Suprapubic skin (tissue), 4 donors: Measurements from ENCODE around the gene FOXC1. TPM values are rescaled to one million over a fixed set of nuclear protein-coding genes. Genes with fewer than 3 reads are reported as not detected.

ENCODE experiments used
- DNase-seq, 2 donors: peaks; one replicate each; pipeline ENCODE4 v3.0.0-alpha.2; 2019; ENCODE audit warnings: low spot score in 2 of 2
- H3K27ac ChIP-seq: fragments of 200-600 bp; sonication (generic); one replicate; pipeline ENCODE4 v1.5.1; 2019
- H3K27me3 ChIP-seq: fragments of 200-600 bp; sonication (generic); one replicate; pipeline ENCODE4 v1.5.1; 2019
- H3K36me3 ChIP-seq: fragments of 200-600 bp; sonication (generic); one replicate; pipeline ENCODE4 v1.5.1; 2019
- H3K4me1 ChIP-seq: fragments of 200-600 bp; sonication (generic); one replicate; pipeline ENCODE4 v1.5.1; 2019
- H3K4me3 ChIP-seq: fragments of 200-600 bp; sonication (generic); one replicate; pipeline ENCODE4 v1.5.1; 2019; ENCODE audit warnings: mild to moderate bottlenecking
- H3K9me3 ChIP-seq: fragments of 200-600 bp; sonication (generic); one replicate; pipeline ENCODE4 v1.5.1; 2019
- CTCF ChIP-seq, 2 donors: fragments of 200-600 bp in 1 of 2; fragments of 450-650 bp in 1 of 2; sonication (generic) in 1 of 2; IDR thresholded peaks; one replicate each; pipeline ENCODE4 v1.5.1; 2016 to 2019; ENCODE audit warnings: antibody characterized with exemption in 2 of 2, mild to moderate bottlenecking in 1 of 2, moderate library complexity in 1 of 2
- EP300 ChIP-seq: sonication (generic); formaldehyde crosslinking; IDR thresholded peaks from one replicate; pipeline ENCODE4 v1.6.1; 2017; ENCODE audit warnings: antibody characterized with exemption
- POLR2A ChIP-seq, 2 donors: fragments of 450-650 bp; IDR thresholded peaks; one replicate each; pipeline ENCODE4 v1.6.1; 2017; ENCODE audit warnings: antibody characterized with exemption in 2 of 2, mild to moderate bottlenecking in 2 of 2, moderate library complexity in 2 of 2
- POLR2AphosphoS5 ChIP-seq, 3 donors: sonication (generic); formaldehyde crosslinking; IDR thresholded peaks; one replicate each; pipeline ENCODE4 v1.6.1; 2017; ENCODE audit warnings: antibody characterized with exemption in 3 of 3
- WGBS: methylation state at CpG from one replicate; pipeline ENCODE4 v1.1.5; 2018; 5-methylcytosine and 5-hydroxymethylcytosine counted together
- total RNA-seq, 4 donors: library from RNA; depleted of rRNA; stranded (reverse); fragments of >200 nt; gene quantifications; one replicate each; pipeline ENCODE4 v1.1.0, GENCODE V29; 2016

Gene FOXC1
- total RNA-seq, 4 donors from 2014 or later, result 14.5 to 35.8 (median 21.4) TPM

GRCh38 chr6:1611322-1611571, 1.5 kb downstream of the FOXC1 start:
- no peaks in the 10 kb centered on the region for H3K36me3 ChIP-seq

GRCh38 chr6:1611572-1612298, 2.0 kb downstream of the FOXC1 start:
- no peak for DNase-seq
- 3% methylated on average over 31 of the region's 71 CpGs for WGBS
- TF ChIP-seq POLR2AphosphoS5 (IDR thresholded peaks at IDR 0.05) (peak in 1 of 3 donors; percentile 5), CTCF (IDR thresholded peaks at IDR 0.05) (no peak), EP300 (no peak)
- peak overlapping the region; percentile 62 for H3K27ac ChIP-seq
- peak overlapping the region; percentile 71 for H3K4me3 ChIP-seq
- H3K4me1 ChIP-seq, result peaks cover 64% of the 10 kb centered on the region
- H3K36me3 ChIP-seq, result no peaks in the 10 kb centered on the region
- H3K9me3 ChIP-seq, result no peaks in the 10 kb centered on the region
- peaks cover 81% of the 10 kb centered on the region for H3K27me3 ChIP-seq

More at GRCh38 chr6:1611322-1611571, 1.5 kb downstream of the FOXC1 start:
- H3K4me3 ChIP-seq, result peak overlapping the region; percentile 71
- H3K4me1 ChIP-seq, result peaks cover 64% of the 10 kb centered on the region
- no peaks in the 10 kb centered on the region for H3K9me3 ChIP-seq
- H3K27me3 ChIP-seq, result peaks cover 86% of the 10 kb centered on the region
- TF ChIP-seq EP300, result no peak
- no peak for TF ChIP-seq POLR2A (IDR thresholded peaks at IDR 0.05)
- no peak for TF ChIP-seq POLR2AphosphoS5 (IDR thresholded peaks at IDR 0.05)
- no peak for TF ChIP-seq CTCF (IDR thresholded peaks at IDR 0.05)
- 0% methylated on average over 1 of the region's 38 CpGs for WGBS
- no peak for DNase-seq
- peak overlapping the region; percentile 92 for H3K27ac ChIP-seq

GRCh38 chr6:1612299-1612973, 2.7 kb downstream of the FOXC1 start:
- H3K4me3 ChIP-seq, result peak overlapping the region; percentile 71
- H3K4me1 ChIP-seq, result peaks cover 58% of the 10 kb centered on the region
- TF ChIP-seq EP300 (no peak), POLR2AphosphoS5 (IDR thresholded peaks at IDR 0.05) (no peak), POLR2A (IDR thresholded peaks at IDR 0.05) (no peak), CTCF (IDR thresholded peaks at IDR 0.05) (no peak)
- H3K27ac ChIP-seq, result peak overlapping the region; percentile 62
- H3K27me3 ChIP-seq, result peaks cover 78% of the 10 kb centered on the region
- 40% methylated on average over 10 of the region's 10 CpGs for WGBS
- no peak for DNase-seq
- H3K9me3 ChIP-seq, result no peaks in the 10 kb centered on the region
- H3K36me3 ChIP-seq, result no peaks in the 10 kb centered on the region

- 56% methylated on average over 7 of the region's 7 CpGs for WGBS
- peaks cover 53% of the 10 kb centered on the region for H3K4me1 ChIP-seq
- no peak overlapping the region for H3K27ac ChIP-seq
- H3K9me3 ChIP-seq, result no peaks in the 10 kb centered on the region
- H3K27me3 ChIP-seq, result peaks cover 73% of the 10 kb centered on the region
- no peaks in the 10 kb centered on the region for H3K36me3 ChIP-seq
- TF ChIP-seq CTCF (IDR thresholded peaks at IDR 0.05), result no peak
- TF ChIP-seq POLR2AphosphoS5 (IDR thresholded peaks at IDR 0.05), result no peak
- TF ChIP-seq EP300, result no peak
- TF ChIP-seq POLR2A (IDR thresholded peaks at IDR 0.05), result no peak
- DNase-seq, result no peak
- H3K4me3 ChIP-seq, result peak overlapping the region; percentile 71
Observed at GRCh38 chr6:1612974-1613306, 3.2 kb downstream of the FOXC1 start.

- peaks cover 72% of the 10 kb centered on the region for H3K27me3 ChIP-seq
Observed at GRCh38 chr6:1613346-1613687, 3.6 kb downstream of the FOXC1 start.

More at GRCh38 chr6:1613346-1613687, 3.6 kb downstream of the FOXC1 start:
- Histone ChIP-seq H3K4me1 (peaks cover 50% of the 10 kb centered on the region), H3K27ac (peak overlapping the region; percentile 56), H3K4me3 (peak overlapping the region; percentile 71), H3K9me3 (no peaks in the 10 kb centered on the region), H3K36me3 (no peaks in the 10 kb centered on the region)
- TF ChIP-seq POLR2A (IDR thresholded peaks at IDR 0.05) (no peak), CTCF (IDR thresholded peaks at IDR 0.05) (no peak), EP300 (no peak), POLR2AphosphoS5 (IDR thresholded peaks at IDR 0.05) (no peak)
- no peak for DNase-seq
- 42% methylated on average over 3 of the region's 3 CpGs for WGBS
